HG03039 (cell line): Measurements from ENCODE around the gene HPGDS.

Experiments
- ATAC-seq: cut with Tn5 transposase; IDR thresholded peaks from one replicate; pipeline ENCODE4 v1.9.1; 2021; ENCODE audit warnings: mild to moderate bottlenecking, moderate library complexity; ENCODE audit not compliant: unreplicated experiment

HPGDS gene

DNA sequence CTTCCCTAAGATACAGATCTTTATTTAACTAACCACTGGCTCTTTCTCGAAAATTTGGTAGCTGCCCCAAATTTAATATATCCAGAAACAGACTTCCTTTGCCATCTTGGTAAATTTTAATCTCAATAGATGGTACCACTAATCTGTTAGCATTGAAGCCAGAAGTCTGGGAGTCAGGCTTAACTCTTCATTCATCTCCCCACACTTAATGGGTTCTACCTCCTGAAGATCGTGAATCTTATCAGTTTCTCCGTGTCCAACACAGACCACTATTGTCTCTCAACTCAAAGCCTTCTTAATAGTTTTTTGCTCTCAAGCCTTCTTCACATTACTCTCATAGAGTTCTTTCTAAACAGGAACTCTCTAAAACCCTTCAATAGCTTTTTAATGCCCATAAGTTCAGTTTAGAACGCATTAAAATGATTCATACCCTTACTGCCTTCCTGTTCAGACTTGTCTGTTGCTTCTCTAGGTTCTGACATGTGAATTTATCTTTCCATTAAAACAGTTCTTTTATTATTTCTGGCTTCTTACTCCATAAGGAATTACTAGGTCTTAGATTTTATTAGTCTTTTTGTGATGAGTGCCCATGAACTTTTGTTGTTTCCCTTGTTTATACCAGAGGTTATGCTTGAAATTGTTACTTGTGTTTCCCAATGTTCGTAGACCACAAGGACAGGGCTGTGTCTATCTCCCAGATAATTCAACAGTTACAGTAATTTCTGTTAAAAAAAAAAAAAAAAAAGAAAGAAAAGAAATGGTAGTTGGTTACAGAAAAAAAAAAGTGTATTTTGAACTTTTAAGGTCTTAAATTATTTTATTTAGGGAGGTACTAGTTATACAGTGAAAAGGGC lies 80.2 kb downstream of the HPGDS start:
- no peak for ATAC-seq

DNA sequence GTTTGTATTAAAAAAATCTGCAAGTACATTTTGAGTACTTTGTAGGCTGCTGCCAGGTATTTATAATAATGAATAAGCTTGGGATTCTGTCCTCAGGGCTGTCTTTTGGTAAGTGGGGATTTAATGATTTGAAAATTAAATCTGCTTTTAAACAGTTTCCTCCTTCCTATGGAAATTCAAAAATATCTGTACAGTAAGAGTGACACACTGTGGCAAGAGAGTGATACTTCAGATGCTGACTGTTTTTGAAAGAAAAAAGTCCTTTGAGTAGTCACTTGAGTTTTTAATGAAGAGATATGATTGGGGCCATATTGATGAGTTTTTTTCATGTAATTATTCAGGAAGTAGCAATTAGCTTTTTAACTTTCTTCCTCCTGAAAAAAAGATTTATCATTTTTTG lies 85.8 kb downstream of the HPGDS start:
- no peak for ATAC-seq

DNA sequence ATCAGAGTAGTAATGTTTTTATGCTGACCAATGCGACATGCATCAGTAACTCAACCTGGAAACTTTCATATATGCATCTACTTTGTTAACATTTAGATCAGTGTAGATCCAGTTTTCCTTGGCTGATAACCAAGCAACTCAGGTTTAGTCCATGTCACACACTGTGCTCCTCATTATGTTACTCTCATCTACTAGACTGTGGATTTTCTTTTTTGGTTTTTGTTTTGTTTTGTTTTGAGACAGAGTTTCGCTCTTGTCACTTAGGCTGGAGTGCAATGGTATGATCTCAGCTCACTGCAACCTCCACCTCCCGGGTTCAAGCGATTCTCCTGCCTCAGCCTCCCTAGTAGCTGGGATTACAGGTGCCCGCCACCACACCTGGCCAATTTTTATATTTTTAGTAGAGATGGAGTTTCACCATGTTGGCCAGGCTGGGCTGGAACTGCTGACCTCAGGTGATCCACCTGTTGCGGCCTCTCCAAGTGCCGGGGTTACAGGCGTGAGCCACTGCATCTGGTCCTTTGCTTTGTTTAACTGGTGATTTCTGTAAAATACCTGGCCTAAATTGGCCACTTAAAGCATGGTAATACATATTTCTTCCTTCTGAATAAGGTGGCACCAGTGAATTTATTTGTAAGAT lies 86.4 kb downstream of the HPGDS start:
- ATAC-seq, result no peak

DNA sequence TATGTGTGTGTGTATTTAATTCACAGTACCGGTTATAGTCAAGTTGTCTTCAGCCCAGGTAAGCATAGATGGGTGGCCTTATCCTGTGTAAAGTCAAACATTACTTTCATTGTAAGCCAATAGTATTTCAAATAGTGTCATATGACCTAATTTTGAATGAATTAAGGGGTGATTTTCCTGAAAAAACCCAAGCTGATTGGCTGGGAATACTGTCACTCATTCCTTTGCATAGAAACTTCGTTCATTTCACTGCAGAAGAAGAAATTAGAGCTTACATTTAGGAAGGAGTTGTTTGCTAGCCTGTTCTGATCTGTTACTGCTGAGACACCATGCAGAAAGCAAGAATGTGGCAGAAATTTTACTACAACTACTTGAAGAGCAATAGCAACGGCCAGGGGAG lies 89.6 kb downstream of the HPGDS start:
- no peak for ATAC-seq

DNA sequence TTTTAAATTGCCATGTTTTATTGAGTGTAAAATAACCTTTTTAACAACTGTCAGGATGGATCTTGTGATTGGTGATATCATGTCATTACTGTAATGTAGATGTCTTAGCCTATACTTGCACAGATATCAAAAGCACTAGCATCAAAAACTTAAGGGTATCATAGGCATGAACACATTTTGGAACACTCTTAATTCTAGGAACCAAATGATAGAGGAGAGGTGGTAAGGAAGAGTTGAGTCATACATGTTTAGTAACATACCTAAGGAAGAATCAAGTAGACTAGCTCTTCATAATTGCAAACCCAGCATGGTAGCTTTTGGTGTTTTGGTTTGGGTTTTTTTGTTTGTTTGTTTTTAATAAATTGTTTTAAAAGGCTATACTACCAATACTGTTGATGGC lies 91.5 kb downstream of the HPGDS start:
- no peak for ATAC-seq
